Testis (tissue), 2 donors: ENCODE data around the gene RAB3IP.

Source experiments
- POLR2A ChIP-seq: fragments of 450-650 bp; IDR thresholded peaks from one replicate; pipeline ENCODE4 v1.6.1; 2017; ENCODE audit warnings: antibody characterized with exemption, mild to moderate bottlenecking, moderate library complexity
- TF ChIP-seq, protein P1 (sequence below), 3 experiments: fragments of 450-650 bp in 2 of 3; fragments of 200-600 bp in 1 of 3; sonication (generic) in 1 of 3; IDR thresholded peaks; one replicate each; pipeline ENCODE4 v1.5.1; 2016 to 2019; ENCODE audit warnings: antibody characterized with exemption in 3 of 3, mild to moderate bottlenecking in 2 of 3, moderate library complexity in 1 of 3

DNA sequence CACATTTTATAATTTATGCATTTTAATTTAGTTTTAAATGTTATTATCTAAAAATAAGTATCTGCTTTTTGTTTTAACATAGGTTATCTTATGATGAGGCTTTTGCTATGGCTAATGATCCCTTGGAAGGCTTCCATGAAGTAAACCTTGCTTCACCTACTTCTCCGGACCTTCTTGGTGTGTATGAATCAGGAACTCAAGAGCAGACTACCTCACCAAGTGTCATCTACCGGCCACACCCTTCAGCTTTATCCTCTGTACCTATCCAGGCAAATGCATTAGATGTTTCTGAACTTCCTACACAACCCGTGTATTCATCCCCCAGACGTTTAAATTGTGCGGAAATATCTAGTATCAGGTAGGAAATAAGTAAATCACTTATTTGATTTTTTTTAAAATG lies 16.6 kb downstream of the RAB3IP start:
- TF ChIP-seq, protein P1, sequence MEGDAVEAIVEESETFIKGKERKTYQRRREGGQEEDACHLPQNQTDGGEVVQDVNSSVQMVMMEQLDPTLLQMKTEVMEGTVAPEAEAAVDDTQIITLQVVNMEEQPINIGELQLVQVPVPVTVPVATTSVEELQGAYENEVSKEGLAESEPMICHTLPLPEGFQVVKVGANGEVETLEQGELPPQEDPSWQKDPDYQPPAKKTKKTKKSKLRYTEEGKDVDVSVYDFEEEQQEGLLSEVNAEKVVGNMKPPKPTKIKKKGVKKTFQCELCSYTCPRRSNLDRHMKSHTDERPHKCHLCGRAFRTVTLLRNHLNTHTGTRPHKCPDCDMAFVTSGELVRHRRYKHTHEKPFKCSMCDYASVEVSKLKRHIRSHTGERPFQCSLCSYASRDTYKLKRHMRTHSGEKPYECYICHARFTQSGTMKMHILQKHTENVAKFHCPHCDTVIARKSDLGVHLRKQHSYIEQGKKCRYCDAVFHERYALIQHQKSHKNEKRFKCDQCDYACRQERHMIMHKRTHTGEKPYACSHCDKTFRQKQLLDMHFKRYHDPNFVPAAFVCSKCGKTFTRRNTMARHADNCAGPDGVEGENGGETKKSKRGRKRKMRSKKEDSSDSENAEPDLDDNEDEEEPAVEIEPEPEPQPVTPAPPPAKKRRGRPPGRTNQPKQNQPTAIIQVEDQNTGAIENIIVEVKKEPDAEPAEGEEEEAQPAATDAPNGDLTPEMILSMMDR (IDR thresholded peaks at IDR 0.05), result no peak
- no peak for TF ChIP-seq POLR2A
